Caco-2 (cell line): ENCODE data around the gene CRELD1. TPM values are rescaled to one million over a fixed set of nuclear protein-coding genes. Genes with fewer than 3 reads are reported as not detected.

ENCODE experiments used
- BruUV-seq: library from RNA; stranded (reverse); fragments of 400-500 nt; replicated peaks from 2 replicates; lab custom pipeline; 2021; lab: Mats Ljungman, UMichigan
- CTCF ChIA-PET: fragments of 300-600 bp; sonication (Branson Sonifier 250); formaldehyde crosslinking; loops from one replicate; lab custom pipeline; 2022; ENCODE audit warnings: antibody characterized with exemption; lab: Charles Lee
- POLR2A ChIA-PET: fragments of 300-600 bp; sonication (Branson Sonifier 250); formaldehyde crosslinking; loops from one replicate; lab custom pipeline; 2022; ENCODE audit warnings: antibody characterized with exemption; lab: Charles Lee
- DNase-seq, 2 experiments: peaks; one replicate each; pipeline versions ENCODE4 v3.0.0 to v3.0.0-alpha.2; 2020 to 2022
- H3K27me3 ChIP-seq: replicated peaks from 2 replicates; pipeline ENCODE4 v1.6.0; 2011; ENCODE audit warnings: low read length; ENCODE audit not compliant: control insufficient read depth, insufficient read depth
- H3K36me3 ChIP-seq: 2 replicates; pipeline ENCODE4 v1.5.1; 2011; ENCODE audit warnings: low read length; ENCODE audit not compliant: control insufficient read depth, insufficient read depth
- H3K4me1 ChIP-seq: fragments of 250-450 bp; sonication (Bioruptor Pico); 2 replicates; pipeline ENCODE4 v1.5.1; 2020; ENCODE audit warnings: mild to moderate bottlenecking
- H3K4me3 ChIP-seq: 2 replicates; pipeline ENCODE4 v1.5.1; 2011; ENCODE audit warnings: low read depth, mild to moderate bottlenecking, control low read depth, low read length
- H3K9me3 ChIP-seq: fragments of 250-450 bp; sonication (Bioruptor Pico); 2 replicates; pipeline ENCODE4 v1.5.1; 2020; ENCODE audit warnings: mild to moderate bottlenecking, moderate library complexity
- H3K27ac Mint-ChIP-seq: one replicate; pipeline ENCODE4 v1.8.0; 2022; ENCODE audit warnings: mixed read lengths; ENCODE audit not compliant: unreplicated experiment
- H3K27me3 Mint-ChIP-seq: one replicate; pipeline ENCODE4 v1.8.0; 2022; ENCODE audit warnings: mixed read lengths; ENCODE audit not compliant: insufficient read depth, unreplicated experiment
- H3K36me3 Mint-ChIP-seq: one replicate; pipeline ENCODE4 v1.8.0; 2022; ENCODE audit warnings: mild to moderate bottlenecking, mixed read lengths; ENCODE audit not compliant: insufficient read depth, unreplicated experiment
- H3K4me1 Mint-ChIP-seq: one replicate; pipeline ENCODE4 v1.8.0; 2022; ENCODE audit warnings: low read depth, mixed read lengths; ENCODE audit not compliant: unreplicated experiment
- H3K4me3 Mint-ChIP-seq: one replicate; pipeline ENCODE4 v1.8.0; 2022; ENCODE audit warnings: mild to moderate bottlenecking, moderate library complexity, mixed read lengths; ENCODE audit not compliant: unreplicated experiment
- H3K9me3 Mint-ChIP-seq: one replicate; pipeline ENCODE4 v1.8.0; 2022; ENCODE audit warnings: mixed read lengths; ENCODE audit not compliant: unreplicated experiment
- intact Hi-C: fragments of 100-400 bp; cut with micrococcal nuclease; formaldehyde crosslinking; loops from one replicate; pipeline ENCODE4 v1.10.0; 2022; ENCODE audit not compliant: unreplicated experiment
- total RNA-seq: library from RNA; stranded (reverse); gene quantifications from 2 replicates; pipeline ENCODE4 v1.2.3, GENCODE V29; 2022
- TF ChIP-seq, protein P1 (sequence below), 2 experiments: fragments of 200-600 bp in 1 of 2; IDR thresholded peaks; 1 replicate in 1 of 2; 2 replicates in 1 of 2; pipeline versions ENCODE4 v1.5.1 to v1.8.0; 2011 to 2022; ENCODE audit warnings: antibody characterized with exemption in 1 of 2, control low read depth in 1 of 2, inconsistent platforms in 1 of 2, low read depth in 1 of 2, low read length in 1 of 2, mild to moderate bottlenecking in 1 of 2, moderate library complexity in 1 of 2; ENCODE audit not compliant: insufficient read depth in 1 of 2, severe bottlenecking in 1 of 2, unreplicated experiment in 1 of 2

Gene CRELD1
- total RNA-seq, 1 experiment from 2014 or later, result 18.3 TPM

DNA sequence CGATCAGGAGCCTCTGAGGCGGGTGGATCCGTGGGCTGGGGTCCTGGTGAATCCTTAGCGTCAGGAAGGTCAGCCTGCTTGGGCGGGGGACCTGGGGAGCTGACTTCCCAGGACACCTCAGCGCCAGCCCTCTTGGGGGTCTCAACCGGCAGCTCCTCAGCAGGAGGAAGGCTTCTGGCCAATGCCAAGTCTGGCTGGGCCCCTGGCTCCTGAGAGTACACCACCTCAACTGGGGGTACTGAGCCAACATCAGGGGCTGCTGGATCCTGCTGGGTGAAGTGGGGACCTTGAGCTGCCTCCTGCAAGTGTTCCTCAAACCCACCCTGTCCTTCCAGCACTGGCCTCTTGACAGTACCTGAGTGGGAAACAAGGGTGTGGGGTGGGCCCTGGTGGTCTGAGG lies 15.5 kb downstream of the CRELD1 start:
- Histone ChIP-seq H3K36me3 (no peaks in the 10 kb centered on the region; the same call in 1 of the 2 replicates), H3K4me3 (no peak overlapping the region), H3K27me3 (no peaks in the 10 kb centered on the region), H3K4me1 (0 out of 2 replicates have a peak, but pooled peaks cover 6% of the 10 kb centered on the region), H3K9me3 (no peaks in the 10 kb centered on the region)
- Mint-ChIP-seq H3K27ac (no peak overlapping the region), H3K4me3 (no peak overlapping the region), H3K9me3 (no peaks in the 10 kb centered on the region), H3K4me1 (no peaks in the 10 kb centered on the region), H3K36me3 (peaks cover 21% of the 10 kb centered on the region), H3K27me3 (no peaks in the 10 kb centered on the region)
- CTCF ChIA-PET, result no interaction called here
- no TSS peak for BruUV-seq
- DNase-seq, result no peak
- TF ChIP-seq, protein P1, sequence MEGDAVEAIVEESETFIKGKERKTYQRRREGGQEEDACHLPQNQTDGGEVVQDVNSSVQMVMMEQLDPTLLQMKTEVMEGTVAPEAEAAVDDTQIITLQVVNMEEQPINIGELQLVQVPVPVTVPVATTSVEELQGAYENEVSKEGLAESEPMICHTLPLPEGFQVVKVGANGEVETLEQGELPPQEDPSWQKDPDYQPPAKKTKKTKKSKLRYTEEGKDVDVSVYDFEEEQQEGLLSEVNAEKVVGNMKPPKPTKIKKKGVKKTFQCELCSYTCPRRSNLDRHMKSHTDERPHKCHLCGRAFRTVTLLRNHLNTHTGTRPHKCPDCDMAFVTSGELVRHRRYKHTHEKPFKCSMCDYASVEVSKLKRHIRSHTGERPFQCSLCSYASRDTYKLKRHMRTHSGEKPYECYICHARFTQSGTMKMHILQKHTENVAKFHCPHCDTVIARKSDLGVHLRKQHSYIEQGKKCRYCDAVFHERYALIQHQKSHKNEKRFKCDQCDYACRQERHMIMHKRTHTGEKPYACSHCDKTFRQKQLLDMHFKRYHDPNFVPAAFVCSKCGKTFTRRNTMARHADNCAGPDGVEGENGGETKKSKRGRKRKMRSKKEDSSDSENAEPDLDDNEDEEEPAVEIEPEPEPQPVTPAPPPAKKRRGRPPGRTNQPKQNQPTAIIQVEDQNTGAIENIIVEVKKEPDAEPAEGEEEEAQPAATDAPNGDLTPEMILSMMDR (IDR thresholded peaks at IDR 0.05; ENCODE audit: insufficient read depth in 1 of 2, low read depth in 1 of 2, low read length in 1 of 2, severe bottlenecking in 1 of 2, unreplicated experiment in 1 of 2), result no peak
- intact Hi-C loops, result no loop called here
- POLR2A ChIA-PET, result interaction anchor here (0.5 to 0.6 kb wide), 3 partner anchors 34 to 305 kb away, joined by 3 to 13 read pairs (median 3); no protein-coding TSS in a partner anchor

DNA sequence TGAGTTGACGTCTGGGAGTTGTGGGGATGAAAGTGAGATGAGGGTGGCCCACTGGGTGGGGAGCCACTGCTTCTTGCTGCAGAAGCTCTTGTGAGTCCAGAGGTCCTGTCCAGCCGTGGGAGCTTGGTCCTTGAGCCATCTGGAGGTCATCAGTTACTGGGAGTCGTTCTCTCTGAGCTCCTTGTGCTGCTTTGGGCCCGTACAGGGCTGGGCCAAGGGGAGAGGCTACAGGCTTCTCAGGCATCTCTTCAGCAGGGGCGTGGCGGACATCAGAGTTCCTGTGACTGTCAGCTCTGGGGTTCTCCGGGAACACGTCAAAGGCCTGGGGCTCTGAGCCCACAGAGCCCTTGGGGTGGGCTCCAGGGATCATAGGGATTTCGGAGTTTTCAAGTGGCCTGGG lies 16.0 kb downstream of the CRELD1 start:
- DNase-seq, result no peak
- H3K9me3 Mint-ChIP-seq, result no peaks in the 10 kb centered on the region
- H3K4me3 Mint-ChIP-seq, result no peak overlapping the region
- no peaks in the 10 kb centered on the region for H3K27me3 Mint-ChIP-seq
- H3K27me3 ChIP-seq, result no peaks in the 10 kb centered on the region
- H3K36me3 ChIP-seq, result no peaks in the 10 kb centered on the region; the same call in 1 of the 2 replicates
- H3K4me1 ChIP-seq, result 0 out of 2 replicates have a peak, but pooled peaks cover 6% of the 10 kb centered on the region
- no peaks in the 10 kb centered on the region for H3K9me3 ChIP-seq
- POLR2A ChIA-PET, result interaction anchor here (0.6 kb wide), 2 partner anchors 34 to 304 kb away, joined by 3 to 13 read pairs; no protein-coding TSS in a partner anchor
- no TSS peak for BruUV-seq
- H3K27ac Mint-ChIP-seq, result no peak overlapping the region
- CTCF ChIA-PET, result interaction anchor here (0.7 to 1.0 kb wide), 2 partner anchors 17 to 208 kb away, joined by 3 to 7 read pairs; no protein-coding TSS in a partner anchor
- no peaks in the 10 kb centered on the region for H3K4me1 Mint-ChIP-seq
- no peak overlapping the region for H3K4me3 ChIP-seq
- peaks cover 21% of the 10 kb centered on the region for H3K36me3 Mint-ChIP-seq
- TF ChIP-seq, protein P1 (IDR thresholded peaks at IDR 0.05; ENCODE audit: insufficient read depth in 1 of 2, low read depth in 1 of 2, low read length in 1 of 2, severe bottlenecking in 1 of 2, unreplicated experiment in 1 of 2), result no peak
- intact Hi-C loops, result no loop called here

DNA sequence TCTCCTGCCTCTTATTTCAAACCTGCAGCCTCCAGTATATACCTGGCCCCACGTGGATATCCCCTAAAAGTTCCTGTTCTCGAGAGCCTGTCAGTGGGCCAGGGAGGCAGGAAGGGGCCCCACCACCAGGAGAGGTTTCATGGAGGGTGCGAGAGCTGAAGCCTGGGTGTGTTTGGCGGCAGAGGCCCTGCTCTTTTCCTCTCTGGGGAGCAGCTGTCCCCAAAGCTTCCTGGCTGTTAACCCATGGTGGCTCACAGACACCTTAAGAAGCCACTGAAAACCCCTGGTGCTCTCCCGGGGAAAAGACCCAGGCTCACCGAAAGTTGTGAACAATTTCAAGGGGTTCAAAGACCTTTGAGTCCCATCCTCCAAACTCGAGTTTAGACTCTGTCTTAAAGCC lies 17.5 kb downstream of the CRELD1 start:
- intact Hi-C loops, result no loop called here
- Mint-ChIP-seq H3K9me3 (no peaks in the 10 kb centered on the region), H3K27me3 (no peaks in the 10 kb centered on the region), H3K36me3 (peaks cover 19% of the 10 kb centered on the region), H3K4me1 (no peaks in the 10 kb centered on the region), H3K4me3 (peak overlapping the region; percentile 63), H3K27ac (no peak overlapping the region)
- ChIA-PET POLR2A (no interaction called here), CTCF (interaction anchor here (1.1 kb wide), 1 partner anchor 18 kb away, joined by 7 read pairs; the partner anchor contains the start of gene CRELD1)
- H3K9me3 ChIP-seq, result no peaks in the 10 kb centered on the region
- no peaks in the 10 kb centered on the region for H3K27me3 ChIP-seq
- DNase-seq, result no peak
- H3K4me1 ChIP-seq, result 0 out of 2 replicates have a peak, but pooled peaks cover 6% of the 10 kb centered on the region
- no peak overlapping the region for H3K4me3 ChIP-seq
- TF ChIP-seq, protein P1 (IDR thresholded peaks at IDR 0.05; ENCODE audit: insufficient read depth in 1 of 2, low read depth in 1 of 2, low read length in 1 of 2, severe bottlenecking in 1 of 2, unreplicated experiment in 1 of 2), result no peak
- BruUV-seq, result no TSS peak
- H3K36me3 ChIP-seq, result no peaks in the 10 kb centered on the region; the same call in 1 of the 2 replicates
